Measurements from ENCODE around the gene NR2C2. TPM values are rescaled to one million over a fixed set of nuclear protein-coding genes. Genes with fewer than 3 reads are reported as not detected.
A peak's percentile ranks its signal among the peaks of the same experiment; 100 is the strongest.

Gene NR2C2
- total and polyA plus RNA-seq, 2 donors from 2014 or later: 3.5 to 43.6 TPM

- intact Hi-C loops (cut with DNase I): no loop called here
- DNase-seq: no peak
- no peaks in the 10 kb centered on the region for H3K9me3 ChIP-seq (ENCODE audit: control insufficient read depth in 2 of 3, insufficient read depth in 1 of 3, low read length in 3 of 3)
- H3K9ac ChIP-seq (ENCODE audit: low read length in 3 of 3): peak overlapping the region in 1 of 3 donors; percentile 58
- peaks cover 0 to 10% (median 6%) of the 10 kb centered on the region in 3 donors for H3K36me3 ChIP-seq (ENCODE audit: control insufficient read depth in 2 of 3, insufficient read depth in 3 of 3, low read length in 3 of 3)
- no peak overlapping the region for H3K27ac ChIP-seq (ENCODE audit: low read depth in 2 of 2, low read length in 2 of 2)
- H3K27me3 ChIP-seq (ENCODE audit: control insufficient read depth, insufficient read depth, low read length): no peaks in the 10 kb centered on the region
- no peak for TF ChIP-seq CTCF (IDR thresholded peaks at IDR 0.05; ENCODE audit: borderline replicate concordance, extremely low read depth, insufficient read depth)
- H3K4me1 ChIP-seq (ENCODE audit: control insufficient read depth in 2 of 3, insufficient read depth in 2 of 3, low read depth in 1 of 3, low read length in 3 of 3): peaks cover 0 to 14% (median 12%) of the 10 kb centered on the region in 3 donors
- no peak for FAIRE-seq
- H3K4me3 ChIP-seq (ENCODE audit: low read length in 3 of 3): peak overlapping the region in 2 of 3 donors; percentile 74 to 95
Observed at GRCh38 chr3:15063238-15063637, 115.9 kb downstream of the NR2C2 start.

- TF ChIP-seq CTCF (IDR thresholded peaks at IDR 0.05; ENCODE audit: borderline replicate concordance, extremely low read depth, insufficient read depth): no peak
- Histone ChIP-seq H3K9ac (ENCODE audit: low read length in 3 of 3) (peak overlapping the region; percentile 51 to 93 (median 78)), H3K27me3 (ENCODE audit: control insufficient read depth, insufficient read depth, low read length) (no peaks in the 10 kb centered on the region), H3K36me3 (ENCODE audit: control insufficient read depth in 2 of 3, insufficient read depth in 3 of 3, low read length in 3 of 3) (peaks cover 0 to 5% (median 4%) of the 10 kb centered on the region in 3 donors), H3K9me3 (ENCODE audit: control insufficient read depth in 2 of 3, insufficient read depth in 1 of 3, low read length in 3 of 3) (no peaks in the 10 kb centered on the region), H3K27ac (ENCODE audit: low read depth in 2 of 2, low read length in 2 of 2) (no peak overlapping the region), H3K4me3 (ENCODE audit: low read length in 3 of 3) (peak overlapping the region; percentile 74 to 95 (median 89)), H3K4me1 (ENCODE audit: control insufficient read depth in 2 of 3, insufficient read depth in 2 of 3, low read depth in 1 of 3, low read length in 3 of 3) (peaks cover 0 to 14% (median 12%) of the 10 kb centered on the region in 3 donors)
- FAIRE-seq (no peak), DNase-seq (peak in 1 of 5 donors; percentile 49)
- intact Hi-C loops (cut with DNase I): no loop called here
Observed at GRCh38 chr3:15063656-15064286, 116.4 kb downstream of the NR2C2 start.

GRCh38 chr3:15064299-15064834, 117.0 kb downstream of the NR2C2 start:
- Histone ChIP-seq H3K4me1 (ENCODE audit: control insufficient read depth in 2 of 3, insufficient read depth in 2 of 3, low read depth in 1 of 3, low read length in 3 of 3) (peaks cover 0 to 14% (median 12%) of the 10 kb centered on the region in 3 donors), H3K36me3 (ENCODE audit: control insufficient read depth in 2 of 3, insufficient read depth in 3 of 3, low read length in 3 of 3) (no peaks in the 10 kb centered on the region), H3K4me3 (ENCODE audit: low read length in 3 of 3) (peak overlapping the region; percentile 74 to 95 (median 89)), H3K27ac (ENCODE audit: low read depth in 2 of 2, low read length in 2 of 2) (peak overlapping the region; percentile 90 to 96), H3K9me3 (ENCODE audit: control insufficient read depth in 2 of 3, insufficient read depth in 1 of 3, low read length in 3 of 3) (no peaks in the 10 kb centered on the region), H3K9ac (ENCODE audit: low read length in 3 of 3) (peak overlapping the region; percentile 51 to 93 (median 78)), H3K27me3 (ENCODE audit: control insufficient read depth, insufficient read depth, low read length) (no peaks in the 10 kb centered on the region)
- intact Hi-C loops (cut with DNase I): no loop called here
- TF ChIP-seq CTCF (IDR thresholded peaks at IDR 0.05; ENCODE audit: borderline replicate concordance, extremely low read depth, insufficient read depth): no peak
- FAIRE-seq (no peak), DNase-seq (peak in 4 of 5 donors; percentile 21 to 55 (median 34))

Data from kidney (tissue), 14 donors.